Smooth muscle cell (in vitro differentiated cells): Measurements from ENCODE around the gene CAMK2G. TPM values are rescaled to one million over a fixed set of nuclear protein-coding genes. Genes with fewer than 3 reads are reported as not detected.

Experiments
- DNase-seq: peaks from one replicate; lab custom pipeline; 2025; ENCODE audit not compliant: unreplicated experiment; lab: John Stamatoyannopoulos, UW
- H2AFZ ChIP-seq: fragments of 200-600 bp; sonication (generic); 2 replicates; pipeline ENCODE4 v1.6.0; 2016; ENCODE audit warnings: antibody characterized with exemption, low read depth, mild to moderate bottlenecking
- H3F3A ChIP-seq: fragments of 200-600 bp; sonication (generic); 2 replicates; pipeline ENCODE4 v1.6.0; 2017; ENCODE audit warnings: antibody characterized with exemption, low read depth
- H3K27ac ChIP-seq: fragments of 200-600 bp; sonication (generic); 2 replicates; pipeline ENCODE4 v1.5.1; 2016; ENCODE audit warnings: low read depth, mild to moderate bottlenecking
- H3K27me3 ChIP-seq: fragments of 200-600 bp; sonication (generic); 2 replicates; pipeline ENCODE4 v1.6.1; 2016; ENCODE audit warnings: low read depth, mild to moderate bottlenecking
- H3K36me3 ChIP-seq: fragments of 200-600 bp; sonication (generic); 2 replicates; pipeline ENCODE4 v1.5.1; 2016; ENCODE audit warnings: low read depth
- H3K4me1 ChIP-seq: fragments of 200-600 bp; sonication (generic); 2 replicates; pipeline ENCODE4 v1.5.1; 2016; ENCODE audit warnings: low read depth
- H3K4me2 ChIP-seq: fragments of 200-600 bp; sonication (generic); 2 replicates; pipeline ENCODE4 v1.6.0; 2016; ENCODE audit warnings: mild to moderate bottlenecking
- H3K4me3 ChIP-seq: fragments of 200-600 bp; sonication (generic); 2 replicates; pipeline ENCODE4 v1.5.1; 2016; ENCODE audit warnings: mild to moderate bottlenecking
- H3K79me2 ChIP-seq: fragments of 200-600 bp; sonication (generic); 2 replicates; pipeline ENCODE4 v1.6.0; 2016; ENCODE audit warnings: low read depth, mild to moderate bottlenecking
- H3K9ac ChIP-seq: fragments of 200-600 bp; sonication (generic); 2 replicates; pipeline ENCODE4 v1.6.0; 2016; ENCODE audit warnings: low read depth
- H3K9me3 ChIP-seq: fragments of 200-600 bp; sonication (generic); replicated peaks from 2 replicates; pipeline ENCODE4 v1.5.1; 2016; ENCODE audit warnings: low read depth
- H4K20me1 ChIP-seq: fragments of 200-600 bp; sonication (generic); 2 replicates; pipeline ENCODE4 v1.6.0; 2016; ENCODE audit warnings: low read depth
- WGBS: methylation state at CpG from one replicate; pipeline ENCODE4 v1.1.7; 2016; ENCODE audit warnings: low lambda C conversion rate; 5-methylcytosine and 5-hydroxymethylcytosine counted together
- polyA plus RNA-seq: library from polyadenylated mRNA; unstranded; fragments of >200 nt; fragmentation: Nextera tagmentation; extraction: Ambion mirVana; gene quantifications from 2 replicates; pipeline ENCODE4 v1.2.1, GENCODE V29; 2016
- total RNA-seq: library from RNA; depleted of rRNA; stranded (reverse); fragments of >200 nt; gene quantifications from 2 replicates; pipeline ENCODE4 v1.2.3, GENCODE V29; 2014
- TF ChIP-seq, protein P1 (sequence below): fragments of 200-600 bp; sonication (generic); IDR thresholded peaks from 2 replicates; pipeline ENCODE4 v1.5.1; 2017; ENCODE audit warnings: borderline replicate concordance, mild to moderate bottlenecking, antibody characterized with exemption; ENCODE audit not compliant: insufficient read depth, poor library complexity, severe bottlenecking

Gene CAMK2G
- total and polyA plus RNA-seq, 2 experiments from 2014 or later, result 2.2 to 10.8 TPM

DNA sequence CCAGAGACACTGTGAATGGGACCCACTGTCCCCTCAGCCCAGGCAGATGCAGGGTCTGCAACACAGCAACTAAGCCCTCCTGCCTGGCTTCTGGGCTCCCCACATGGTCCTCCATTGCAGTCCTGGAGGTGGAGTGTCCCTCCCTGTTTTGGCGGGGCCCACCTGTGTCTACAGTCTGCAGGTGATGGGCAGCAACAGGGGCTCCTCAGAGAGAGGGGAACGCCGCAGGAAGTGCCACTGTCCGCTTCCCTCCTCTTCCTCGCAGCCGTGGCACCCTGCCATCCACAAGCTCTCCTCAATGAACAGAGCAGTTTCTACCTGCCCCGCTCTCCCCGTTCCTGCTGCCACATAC is 9.3 kb downstream of the CAMK2G start:
- 98% methylated on average over 5 of the region's 8 CpGs for WGBS
- DNase-seq, result no peak
- H3F3A ChIP-seq, result no peaks in the 10 kb centered on the region
- no peaks in the 10 kb centered on the region for H3K36me3 ChIP-seq
- H3K4me2 ChIP-seq, result no peak overlapping the region
- no peak overlapping the region for H3K9ac ChIP-seq
- H3K4me3 ChIP-seq, result no peak overlapping the region
- peaks cover 3% of the 10 kb centered on the region for H3K79me2 ChIP-seq
- H4K20me1 ChIP-seq, result peaks cover 17% of the 10 kb centered on the region
- no peaks in the 10 kb centered on the region for H3K9me3 ChIP-seq
- H3K27me3 ChIP-seq, result no peaks in the 10 kb centered on the region
- H3K27ac ChIP-seq, result no peak overlapping the region
- TF ChIP-seq, protein P1, sequence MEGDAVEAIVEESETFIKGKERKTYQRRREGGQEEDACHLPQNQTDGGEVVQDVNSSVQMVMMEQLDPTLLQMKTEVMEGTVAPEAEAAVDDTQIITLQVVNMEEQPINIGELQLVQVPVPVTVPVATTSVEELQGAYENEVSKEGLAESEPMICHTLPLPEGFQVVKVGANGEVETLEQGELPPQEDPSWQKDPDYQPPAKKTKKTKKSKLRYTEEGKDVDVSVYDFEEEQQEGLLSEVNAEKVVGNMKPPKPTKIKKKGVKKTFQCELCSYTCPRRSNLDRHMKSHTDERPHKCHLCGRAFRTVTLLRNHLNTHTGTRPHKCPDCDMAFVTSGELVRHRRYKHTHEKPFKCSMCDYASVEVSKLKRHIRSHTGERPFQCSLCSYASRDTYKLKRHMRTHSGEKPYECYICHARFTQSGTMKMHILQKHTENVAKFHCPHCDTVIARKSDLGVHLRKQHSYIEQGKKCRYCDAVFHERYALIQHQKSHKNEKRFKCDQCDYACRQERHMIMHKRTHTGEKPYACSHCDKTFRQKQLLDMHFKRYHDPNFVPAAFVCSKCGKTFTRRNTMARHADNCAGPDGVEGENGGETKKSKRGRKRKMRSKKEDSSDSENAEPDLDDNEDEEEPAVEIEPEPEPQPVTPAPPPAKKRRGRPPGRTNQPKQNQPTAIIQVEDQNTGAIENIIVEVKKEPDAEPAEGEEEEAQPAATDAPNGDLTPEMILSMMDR, result no peak
- no peak overlapping the region for H2AFZ ChIP-seq
- no peaks in the 10 kb centered on the region for H3K4me1 ChIP-seq

DNA sequence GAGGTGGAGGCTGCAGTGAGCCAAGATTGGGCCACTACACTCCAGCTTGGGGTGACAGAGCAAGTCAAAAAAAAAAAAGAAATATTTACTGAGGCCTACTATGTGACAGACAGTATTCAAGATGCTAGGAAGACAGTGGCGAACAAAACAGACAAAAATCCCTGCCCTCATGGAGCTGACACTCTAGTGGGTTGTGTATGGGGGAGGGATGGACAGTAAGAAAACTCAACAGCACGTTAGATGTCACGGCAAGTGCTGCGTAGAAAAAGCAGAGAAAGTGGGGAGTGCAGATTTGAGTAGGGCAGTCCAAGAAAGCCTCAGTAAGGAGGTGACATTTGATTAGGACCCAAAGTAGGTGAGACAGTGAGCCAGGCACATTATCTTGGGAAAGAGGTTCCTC is 10.1 kb downstream of the CAMK2G start:
- 95% methylated on average over 4 of the region's 4 CpGs for WGBS
- DNase-seq, result no peak
- Histone ChIP-seq H3K79me2 (no peaks in the 10 kb centered on the region), H3K9me3 (no peaks in the 10 kb centered on the region), H2AFZ (no peak overlapping the region), H3K9ac (no peak overlapping the region), H4K20me1 (peaks cover 17% of the 10 kb centered on the region), H3K4me1 (no peaks in the 10 kb centered on the region), H3F3A (no peaks in the 10 kb centered on the region), H3K27ac (no peak overlapping the region), H3K36me3 (no peaks in the 10 kb centered on the region), H3K27me3 (no peaks in the 10 kb centered on the region), H3K4me3 (no peak overlapping the region), H3K4me2 (no peak overlapping the region)
- TF ChIP-seq, protein P1, result no peak

DNA sequence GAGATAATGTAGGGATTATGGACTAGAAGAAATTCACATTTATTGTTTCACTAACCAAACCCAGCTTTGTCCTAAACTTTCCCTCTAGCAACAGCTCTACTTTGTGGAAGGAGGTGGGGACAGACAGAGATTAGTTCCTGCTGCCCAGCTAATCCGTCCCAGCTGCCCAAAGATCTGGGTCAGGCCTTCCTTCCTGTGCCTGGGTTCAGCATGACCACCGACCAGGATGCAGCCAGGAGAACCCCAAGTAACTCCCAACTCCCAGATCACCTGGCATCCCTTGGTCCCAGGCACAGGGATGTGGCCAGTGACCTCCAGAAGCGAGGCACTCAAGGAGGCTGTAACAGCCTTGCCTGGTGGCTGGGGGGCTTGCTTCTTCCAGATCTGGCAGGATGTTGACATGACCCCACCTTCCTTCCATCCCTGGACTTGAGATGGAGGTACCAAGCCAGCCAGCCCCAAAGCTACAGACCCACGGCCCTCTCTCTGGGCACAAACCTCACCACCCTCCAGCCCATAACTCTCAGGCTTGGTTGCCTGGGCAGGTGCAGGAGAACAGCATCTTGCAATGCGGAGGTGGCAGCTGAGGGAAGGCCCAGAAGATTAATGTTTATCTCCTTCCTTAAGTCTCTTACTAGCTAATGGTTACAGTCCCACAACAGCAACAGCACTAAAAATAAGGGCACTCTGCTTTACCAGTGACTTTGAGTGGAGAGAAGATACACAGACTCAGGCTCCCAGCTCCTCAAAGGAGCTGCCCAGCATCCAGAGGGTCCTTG is 11.1 kb downstream of the CAMK2G start:
- no peak overlapping the region for H3K4me3 ChIP-seq
- TF ChIP-seq, protein P1, result no peak
- H2AFZ ChIP-seq, result no peak overlapping the region
- H3K4me1 ChIP-seq, result no peaks in the 10 kb centered on the region
- H3K4me2 ChIP-seq, result no peak overlapping the region
- H3K9ac ChIP-seq, result no peak overlapping the region
- H4K20me1 ChIP-seq, result peaks cover 17% of the 10 kb centered on the region
- H3K79me2 ChIP-seq, result no peaks in the 10 kb centered on the region
- H3F3A ChIP-seq, result no peaks in the 10 kb centered on the region
- H3K36me3 ChIP-seq, result no peaks in the 10 kb centered on the region
- no peaks in the 10 kb centered on the region for H3K27me3 ChIP-seq
- WGBS, result 69% methylated on average over 5 of the region's 5 CpGs
- H3K27ac ChIP-seq, result no peak overlapping the region
- DNase-seq, result no peak
- no peaks in the 10 kb centered on the region for H3K9me3 ChIP-seq

DNA sequence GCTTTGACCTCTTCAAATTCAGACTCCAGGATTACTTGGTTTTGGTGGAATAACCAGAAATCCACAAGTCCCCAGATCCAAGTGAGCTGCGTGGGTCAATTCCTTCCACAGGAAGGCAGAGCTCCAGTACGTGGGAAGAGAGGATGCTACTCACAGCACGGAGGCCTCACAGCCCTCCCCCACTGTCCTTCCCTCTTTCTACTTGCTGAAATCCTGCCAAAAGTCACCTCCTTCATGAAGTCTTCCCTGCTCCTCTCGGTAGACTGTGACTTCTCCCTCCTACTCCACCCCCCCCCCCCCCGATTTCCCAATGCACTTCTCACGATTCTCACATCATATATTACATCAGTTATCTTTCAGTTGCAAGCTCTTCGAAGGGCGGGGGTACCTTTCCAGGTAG is 12.3 kb downstream of the CAMK2G start:
- no peak overlapping the region for H3K4me2 ChIP-seq
- H3K27ac ChIP-seq, result no peak overlapping the region
- no peak for DNase-seq
- TF ChIP-seq, protein P1, result no peak
- H4K20me1 ChIP-seq, result peaks cover 21% of the 10 kb centered on the region
- WGBS, result 79% methylated on average over 8 of the region's 8 CpGs
- no peaks in the 10 kb centered on the region for H3K27me3 ChIP-seq
- no peaks in the 10 kb centered on the region for H3K9me3 ChIP-seq
- H3K36me3 ChIP-seq, result no peaks in the 10 kb centered on the region
- no peak overlapping the region for H3K4me3 ChIP-seq
- H2AFZ ChIP-seq, result no peak overlapping the region
- no peaks in the 10 kb centered on the region for H3K79me2 ChIP-seq
- H3K9ac ChIP-seq, result no peak overlapping the region
- no peaks in the 10 kb centered on the region for H3F3A ChIP-seq
- no peaks in the 10 kb centered on the region for H3K4me1 ChIP-seq
